Bronchial smooth muscle cell (primary cell): ENCODE measurements around the gene RPL36. TPM values are rescaled to one million over a fixed set of nuclear protein-coding genes. Genes with fewer than 3 reads are reported as not detected.

ENCODE experiments used
- total RNA-seq: library from RNA; depleted of rRNA; stranded (reverse); fragments of >200 nt; gene quantifications from 2 replicates; pipeline ENCODE4 v1.2.1, GENCODE V29; 2014

The RPL36 gene
- 624 and 820 TPM in 2 replicates for total RNA-seq

DNA sequence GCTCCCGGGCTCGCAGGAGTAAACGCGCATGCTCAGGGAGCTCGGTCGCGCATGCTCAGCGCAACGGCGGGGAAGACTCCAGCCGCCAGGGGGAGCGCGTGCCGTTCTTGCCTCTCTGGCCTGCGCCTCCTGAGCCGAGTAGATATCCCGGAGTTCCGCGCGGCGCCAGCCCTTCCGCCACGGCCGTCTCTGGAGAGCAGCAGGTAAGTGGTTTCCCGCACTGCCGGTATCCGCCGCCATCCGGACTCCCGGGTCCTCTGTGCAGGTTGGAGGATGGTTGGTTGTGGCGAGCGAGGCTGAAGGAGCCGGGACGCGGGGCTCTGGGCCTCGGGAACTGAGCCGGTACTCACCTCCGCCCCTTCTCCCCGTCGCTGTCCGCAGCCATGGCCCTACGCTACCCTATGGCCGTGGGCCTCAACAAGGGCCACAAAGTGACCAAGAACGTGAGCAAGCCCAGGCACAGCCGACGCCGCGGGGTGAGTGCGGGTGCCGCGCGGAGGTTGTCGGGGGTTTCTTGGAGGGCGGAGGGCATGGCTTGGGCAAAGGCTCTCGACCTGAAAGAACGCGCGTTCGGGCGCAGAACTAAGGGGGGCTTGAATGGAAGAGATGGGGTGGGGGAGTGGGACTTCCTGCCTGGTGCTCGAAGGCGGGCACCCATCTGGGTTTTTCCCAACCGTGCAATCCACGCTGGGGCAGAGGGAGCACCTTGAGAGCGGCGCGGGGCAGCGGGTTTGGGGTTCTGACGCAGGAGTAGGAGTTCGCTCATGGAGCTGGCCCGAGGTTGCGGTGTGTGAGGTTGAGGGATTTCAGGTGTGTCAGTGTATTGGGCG, at the start of gene RPL36:
Gene RPL36, plus strand, starts transcription at position 171 of the 830 bp plus-strand sequence. Its CDS starts 213 bp downstream, at position 384.

DNA sequence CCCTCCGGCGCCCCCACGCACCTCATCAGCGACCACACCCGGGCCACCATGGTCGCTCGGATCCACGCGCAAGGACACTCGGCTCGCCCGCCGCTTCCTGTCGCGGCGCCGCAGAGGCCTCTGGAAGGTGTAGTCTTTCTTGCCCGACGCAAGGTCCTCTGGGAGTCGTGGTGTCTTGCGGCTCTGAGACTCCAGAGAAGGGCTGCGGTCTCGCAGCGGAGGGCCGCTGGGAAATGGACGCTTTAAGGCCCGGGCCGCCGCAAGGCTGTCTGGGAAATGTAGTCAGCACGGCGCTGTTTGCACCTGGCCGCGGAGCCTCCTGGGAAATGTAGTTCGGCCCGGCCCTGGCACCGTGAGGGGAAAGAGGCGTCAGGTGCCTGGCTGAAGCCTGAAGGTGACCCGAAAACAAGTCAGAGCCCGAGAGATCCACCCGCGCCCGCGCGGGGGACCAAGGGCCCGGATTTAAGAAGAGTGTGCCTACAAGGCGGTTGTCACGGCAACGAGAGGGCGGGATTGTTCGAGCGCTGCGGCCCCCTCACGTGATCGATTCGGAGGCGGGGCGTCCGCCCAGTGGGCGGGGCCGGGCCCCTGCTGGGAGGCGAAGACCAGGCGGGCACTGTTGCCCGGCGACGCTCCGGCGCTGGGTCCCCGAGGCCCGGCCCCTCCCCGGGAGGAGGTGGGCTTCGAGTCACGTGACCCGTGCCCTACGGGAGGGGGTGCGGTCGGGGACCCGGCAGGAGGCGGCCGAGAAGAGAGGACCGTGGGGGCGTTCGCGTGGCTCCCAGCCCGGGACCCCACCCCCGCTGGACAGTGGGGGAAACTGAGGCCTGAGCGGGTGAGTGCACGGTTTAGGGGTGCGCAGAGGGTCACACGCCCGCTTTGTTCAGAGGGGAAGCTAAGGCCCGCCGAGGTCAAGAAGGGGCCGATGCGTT, 9.4 kb upstream of the RPL36 start, which contains the start of the genes HSD11B1L and MICOS13:
Gene HSD11B1L, plus strand, starts transcription at position 591 of the 932 bp plus-strand sequence. CDS start 3,806 bp downstream, outside the sequence.
Gene MICOS13, minus strand, starts transcription at position 80 of the 932 bp plus-strand sequence. Its CDS starts 30 bp downstream, at position 50.

DNA sequence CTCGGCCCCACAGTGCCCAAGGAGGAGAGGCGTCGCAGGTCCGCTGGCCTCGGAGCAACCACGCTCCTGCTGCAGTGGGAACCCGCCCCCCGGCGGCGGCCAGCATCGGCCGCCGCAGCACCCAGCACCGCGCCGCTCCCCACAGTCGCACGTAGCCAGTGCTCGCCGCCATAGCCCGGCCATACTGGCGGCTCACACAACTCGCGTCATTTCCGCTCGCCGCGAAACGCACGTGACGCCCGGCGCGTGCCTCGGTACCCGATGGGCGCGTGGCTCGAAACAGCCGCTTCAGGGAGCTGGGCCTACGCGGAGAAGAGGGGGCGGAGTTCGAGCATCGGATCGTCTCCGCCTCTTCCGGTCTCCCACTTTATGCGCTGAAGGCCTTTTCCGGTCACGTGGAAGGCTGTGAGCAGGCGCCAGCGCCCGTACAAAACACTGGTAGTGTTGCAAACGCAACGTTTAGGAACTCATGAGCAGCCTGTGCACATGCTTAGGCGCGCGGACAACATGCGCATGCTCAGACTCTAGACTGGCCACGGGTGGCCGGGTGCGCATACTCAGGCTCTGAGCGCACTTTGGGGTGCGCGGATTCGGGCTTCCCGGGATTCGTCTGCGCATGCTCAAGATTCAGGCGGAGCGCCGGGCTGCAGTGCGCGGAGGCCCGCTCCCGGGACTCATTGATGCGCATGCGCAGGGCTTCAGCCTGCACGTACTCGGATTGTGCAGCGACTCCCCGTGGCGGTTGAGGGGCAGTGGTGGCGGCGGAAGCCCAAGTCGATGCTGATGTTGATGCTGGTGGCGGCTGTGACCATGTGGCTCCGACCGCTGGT, 30.1 kb downstream of the RPL36 start, which contains the start of the genes CATSPERD and LONP1:
Gene CATSPERD, plus strand, starts transcription at position 677 of the 830 bp plus-strand sequence. Its CDS starts 101 bp downstream, at position 778.
Gene LONP1, minus strand, starts transcription at position 186 of the 830 bp plus-strand sequence. Its CDS starts 14 bp downstream, at position 172.

Other genes starting within 250 kb of the RPL36 start
- gene ZNRF4, start 234.9 kb upstream of the RPL36 start, total RNA-seq = not detected in 2 replicates
- under 0.01 TPM in 2 replicates for gene TINCR, start 122.3 kb upstream of the RPL36 start, total RNA-seq
- 31.1 and 48.9 TPM in 2 replicates for gene SAFB2, start 67.5 kb upstream of the RPL36 start, total RNA-seq
- 54.8 and 55.3 TPM in 2 replicates for gene SAFB, start 67.2 kb upstream of the RPL36 start, total RNA-seq
- 59.5 and 69.2 TPM in 2 replicates for gene MICOS13, start 9.8 kb upstream of the RPL36 start, total RNA-seq
- 10.5 and 12.0 TPM in 2 replicates for gene HSD11B1L, start 9.3 kb upstream of the RPL36 start, total RNA-seq
- gene LONP1, start 29.9 kb downstream of the RPL36 start, total RNA-seq = 71.9 and 105 TPM in 2 replicates
- gene CATSPERD, start 30.3 kb downstream of the RPL36 start, total RNA-seq = not detected in 2 replicates
- gene PRR22, start 94.5 kb downstream of the RPL36 start, total RNA-seq = 0.09 and 0.16 TPM in 2 replicates
- 22.9 and 31.2 TPM in 2 replicates for gene DUS3L, start 100.9 kb downstream of the RPL36 start, total RNA-seq
- under 0.01 and 0.17 TPM in 2 replicates for gene NRTN, start 114.8 kb downstream of the RPL36 start, total RNA-seq
- 0.09 and 0.16 TPM in 2 replicates for gene FUT6, start 149.4 kb downstream of the RPL36 start, total RNA-seq
- not detected in 2 replicates for gene FUT3, start 161.2 kb downstream of the RPL36 start, total RNA-seq
- not detected in 2 replicates for gene FUT5, start 180.2 kb downstream of the RPL36 start, total RNA-seq
- gene NDUFA11, start 213.5 kb downstream of the RPL36 start, total RNA-seq = 230 and 313 TPM in 2 replicates
- 6.4 and 7.6 TPM in 2 replicates for gene VMAC, start 214.6 kb downstream of the RPL36 start, total RNA-seq
- 4.6 and 8.8 TPM in 2 replicates for gene CAPS, start 224.0 kb downstream of the RPL36 start, total RNA-seq